ENCODE results near the gene ZDHHC4.

The ZDHHC4 gene

DNA sequence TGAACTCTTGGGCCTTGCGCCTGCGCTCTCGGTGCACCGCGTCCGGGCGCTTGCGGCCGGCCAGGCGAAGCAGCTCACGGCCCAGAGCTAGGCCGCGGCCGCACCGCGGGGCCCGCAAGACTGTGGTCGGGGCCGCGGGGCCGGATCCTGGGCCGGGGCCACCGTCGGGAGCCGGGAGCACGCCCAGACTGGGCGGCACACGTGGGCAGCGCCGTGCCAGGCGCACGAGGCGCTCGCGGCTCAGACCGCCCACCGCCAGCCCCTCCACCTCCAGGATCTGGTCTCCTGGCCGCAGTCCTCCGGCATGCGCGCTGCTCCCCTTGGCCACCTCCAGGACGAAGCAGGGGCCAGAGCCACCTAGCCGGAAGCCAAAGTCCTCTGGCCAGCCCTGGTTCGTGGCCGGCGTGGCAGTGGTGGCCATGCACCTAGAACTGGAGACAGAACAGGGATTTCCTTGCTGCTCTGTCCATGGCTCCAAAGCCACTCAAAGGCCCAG lies 26.2 kb upstream of the ZDHHC4 start, which contains the start of gene GRID2IP:
Gene GRID2IP (minus strand): TSS at position 446 of the 496 bp plus-strand sequence. CDS start 25 bp downstream, at position 421.
- TF ChIP-seq, protein P1, sequence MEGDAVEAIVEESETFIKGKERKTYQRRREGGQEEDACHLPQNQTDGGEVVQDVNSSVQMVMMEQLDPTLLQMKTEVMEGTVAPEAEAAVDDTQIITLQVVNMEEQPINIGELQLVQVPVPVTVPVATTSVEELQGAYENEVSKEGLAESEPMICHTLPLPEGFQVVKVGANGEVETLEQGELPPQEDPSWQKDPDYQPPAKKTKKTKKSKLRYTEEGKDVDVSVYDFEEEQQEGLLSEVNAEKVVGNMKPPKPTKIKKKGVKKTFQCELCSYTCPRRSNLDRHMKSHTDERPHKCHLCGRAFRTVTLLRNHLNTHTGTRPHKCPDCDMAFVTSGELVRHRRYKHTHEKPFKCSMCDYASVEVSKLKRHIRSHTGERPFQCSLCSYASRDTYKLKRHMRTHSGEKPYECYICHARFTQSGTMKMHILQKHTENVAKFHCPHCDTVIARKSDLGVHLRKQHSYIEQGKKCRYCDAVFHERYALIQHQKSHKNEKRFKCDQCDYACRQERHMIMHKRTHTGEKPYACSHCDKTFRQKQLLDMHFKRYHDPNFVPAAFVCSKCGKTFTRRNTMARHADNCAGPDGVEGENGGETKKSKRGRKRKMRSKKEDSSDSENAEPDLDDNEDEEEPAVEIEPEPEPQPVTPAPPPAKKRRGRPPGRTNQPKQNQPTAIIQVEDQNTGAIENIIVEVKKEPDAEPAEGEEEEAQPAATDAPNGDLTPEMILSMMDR (conservative IDR thresholded peaks at IDR 0.05), result no peak

DNA sequence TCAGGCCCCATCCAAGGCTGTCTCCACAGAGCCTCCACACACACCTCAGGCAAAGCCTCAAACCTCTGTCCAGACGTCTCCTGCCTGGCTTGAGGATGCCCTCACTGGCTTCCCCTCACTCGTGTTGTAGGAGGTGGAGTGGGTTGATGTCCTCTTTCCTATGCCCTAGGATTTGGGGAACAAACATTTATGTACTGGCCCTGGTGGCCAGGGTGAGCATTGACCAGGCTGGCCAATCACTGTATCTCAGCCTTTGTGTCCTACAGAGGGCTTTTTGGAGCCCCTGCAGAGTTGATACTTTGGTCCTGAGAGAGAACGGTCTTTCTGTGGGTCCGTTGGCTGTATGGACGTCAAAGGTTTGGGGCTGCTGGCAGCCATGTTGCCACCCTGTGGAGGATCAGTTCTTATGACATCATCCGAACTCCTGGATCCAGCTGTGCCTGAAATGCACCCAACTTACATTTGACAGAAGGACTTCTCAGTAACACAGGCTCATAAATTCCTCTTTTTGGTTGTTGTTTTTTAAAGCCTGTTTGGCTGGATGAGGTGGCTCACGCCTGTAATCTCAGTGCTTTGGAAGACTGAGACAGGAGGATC lies 23.7 kb upstream of the ZDHHC4 start:
- H3K27ac ChIP-seq, result no peak overlapping the region
- TF ChIP-seq, protein P1 (conservative IDR thresholded peaks at IDR 0.05), result no peak; the same call in 1 of the 2 replicates

More for the DNA sequence above, 26.2 kb upstream of the ZDHHC4 start, which contains the start of gene GRID2IP:
- H3K27ac ChIP-seq, result no peak within 1 kb of the TSS

GRCh38 chr7:6554848-6555247 lies 22.4 kb upstream of the ZDHHC4 start:
- H3K27ac ChIP-seq, result no peak overlapping the region
- TF ChIP-seq, protein P1 (conservative IDR thresholded peaks at IDR 0.05), result no peak

DNA sequence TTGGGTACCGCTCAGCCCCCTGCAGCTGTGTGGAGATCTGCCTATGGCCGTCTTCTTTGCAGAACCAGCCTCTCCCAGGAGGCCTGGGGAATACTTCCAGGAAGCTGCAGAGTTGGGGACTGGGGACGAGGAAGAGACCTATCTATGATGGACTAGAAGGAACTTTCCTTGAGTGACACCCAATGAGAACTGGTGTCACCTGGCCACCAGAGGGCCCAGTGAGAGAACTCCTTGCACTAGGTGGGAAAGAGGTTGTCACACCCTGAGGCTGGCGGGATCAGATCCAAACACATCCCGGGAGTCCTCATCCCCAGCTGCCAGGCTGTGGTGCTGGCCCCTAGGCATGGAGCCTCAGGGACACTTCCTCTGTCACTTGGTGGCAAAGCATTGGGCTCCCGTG lies 21.1 kb upstream of the ZDHHC4 start:
- no peak overlapping the region for H3K27ac ChIP-seq
- TF ChIP-seq, protein P1 (conservative IDR thresholded peaks at IDR 0.05), result peak; percentile 56

GRCh38 chr7:6558837-6559236 lies 18.4 kb upstream of the ZDHHC4 start:
- TF ChIP-seq, protein P1 (conservative IDR thresholded peaks at IDR 0.05), result peak; percentile 55
- H3K27ac ChIP-seq, result no peak overlapping the region

GRCh38 chr7:6559896-6560295 lies 17.4 kb upstream of the ZDHHC4 start:
- no peak overlapping the region for H3K27ac ChIP-seq
- TF ChIP-seq, protein P1 (conservative IDR thresholded peaks at IDR 0.05), result no peak

GRCh38 chr7:6562106-6562505 lies 15.1 kb upstream of the ZDHHC4 start:
- TF ChIP-seq, protein P1 (conservative IDR thresholded peaks at IDR 0.05), result no peak
- no peak overlapping the region for H3K27ac ChIP-seq

Measured in VCaP (cell line).